NCI-H1436 (cell line): Measurements from ENCODE around the gene CEACAM1.
"Not testable (repeated sequence)": the region's sequence is repeated elsewhere in the genome, so short reads cannot be mapped to it uniquely, and the experiment has no call there.

ENCODE experiments used
- DNase-seq: peaks from one replicate; lab custom pipeline; 2025; lab: John Stamatoyannopoulos, UW

The CEACAM1 gene

DNA sequence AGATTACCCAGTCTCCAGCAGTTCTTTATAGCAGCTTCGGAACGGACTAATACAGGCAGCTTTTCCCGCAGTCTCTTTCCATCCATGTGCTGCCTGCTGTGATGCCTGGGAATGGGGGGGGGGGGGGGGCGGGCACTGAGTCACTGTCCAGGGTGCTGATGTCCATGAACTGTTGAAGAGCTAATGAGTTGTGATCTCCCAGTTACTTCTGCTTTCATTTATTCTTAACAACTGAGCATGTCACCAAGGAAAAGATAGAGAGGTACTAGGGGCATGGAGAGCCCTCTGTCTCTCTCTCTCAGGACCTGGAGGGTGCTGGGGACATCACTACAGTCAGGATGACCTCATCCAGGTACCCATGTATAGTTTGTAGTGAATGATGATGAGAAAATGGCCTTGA is 20.3 kb upstream of the CEACAM1 start:
- DNase-seq: no peak

DNA sequence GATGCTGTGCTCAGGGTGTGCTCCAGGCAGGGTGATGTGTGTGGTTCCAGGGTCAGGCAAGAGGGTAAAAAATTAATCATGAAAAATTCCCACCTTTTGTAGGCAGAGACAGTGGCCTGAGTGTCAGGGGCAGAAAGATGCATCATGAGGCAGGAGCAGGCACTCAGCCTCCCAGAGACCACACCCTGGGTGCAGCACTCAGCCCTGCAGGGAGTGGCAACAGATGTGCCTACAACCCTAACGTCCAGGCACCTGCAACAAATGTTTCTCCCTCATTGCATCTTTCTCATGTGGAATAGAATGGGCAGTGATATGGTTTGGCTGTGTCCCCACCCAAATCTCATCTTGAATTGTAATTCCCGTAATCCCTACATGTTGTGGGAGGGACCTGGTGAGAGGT is 19.6 kb upstream of the CEACAM1 start:
- no peak for DNase-seq

DNA sequence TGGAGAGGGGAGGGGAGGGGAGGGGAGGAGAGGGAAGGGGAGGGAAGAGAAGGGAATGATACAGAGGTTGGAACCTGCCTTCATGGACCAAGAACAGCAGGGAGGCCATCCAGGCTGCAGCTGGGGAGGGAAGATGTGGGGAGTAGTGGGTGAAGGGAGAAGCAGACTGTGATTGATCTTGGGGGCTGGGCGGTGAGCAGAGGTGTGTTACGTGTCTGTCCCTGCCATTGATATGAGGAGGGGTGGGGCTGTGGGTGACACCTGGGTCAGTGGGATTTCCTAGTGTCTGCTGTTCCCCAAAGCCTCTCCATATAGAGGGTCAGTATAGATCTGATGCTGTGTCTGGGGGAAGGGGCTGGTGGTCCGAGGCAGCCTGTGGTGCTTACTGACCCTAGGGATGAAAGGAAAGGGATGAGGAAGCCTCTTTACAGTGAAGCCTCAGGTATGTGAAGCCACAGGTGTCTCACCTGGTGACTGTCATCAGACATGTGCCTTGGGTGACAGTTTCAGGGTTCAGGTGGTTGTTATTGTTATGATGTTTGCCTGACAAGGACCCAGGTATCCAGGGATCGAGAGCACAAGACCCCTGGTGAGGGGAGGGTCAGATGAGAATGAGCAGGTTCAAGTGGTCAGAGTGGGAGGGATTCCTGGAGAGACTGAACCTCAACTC is 18.7 kb upstream of the CEACAM1 start:
- DNase-seq: no peak

DNA sequence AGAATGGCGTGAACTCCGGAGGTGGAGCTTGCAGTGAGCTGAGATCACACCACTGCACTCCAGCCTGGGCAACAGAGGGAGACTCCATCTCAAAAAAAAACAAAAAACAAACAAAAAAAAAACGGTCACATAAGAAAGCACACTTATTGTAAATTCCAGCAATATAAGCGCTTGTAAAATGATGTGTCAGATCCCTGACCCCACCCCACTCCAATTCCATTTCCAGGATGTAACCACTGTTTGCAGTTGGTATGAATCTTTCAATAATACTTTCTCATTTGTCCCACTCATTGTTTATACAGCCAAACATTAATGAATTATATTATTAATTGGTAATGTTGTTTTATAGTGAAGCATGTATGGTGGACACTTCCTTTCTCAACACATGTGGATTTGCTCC is 15.9 kb upstream of the CEACAM1 start:
- DNase-seq: no peak

DNA sequence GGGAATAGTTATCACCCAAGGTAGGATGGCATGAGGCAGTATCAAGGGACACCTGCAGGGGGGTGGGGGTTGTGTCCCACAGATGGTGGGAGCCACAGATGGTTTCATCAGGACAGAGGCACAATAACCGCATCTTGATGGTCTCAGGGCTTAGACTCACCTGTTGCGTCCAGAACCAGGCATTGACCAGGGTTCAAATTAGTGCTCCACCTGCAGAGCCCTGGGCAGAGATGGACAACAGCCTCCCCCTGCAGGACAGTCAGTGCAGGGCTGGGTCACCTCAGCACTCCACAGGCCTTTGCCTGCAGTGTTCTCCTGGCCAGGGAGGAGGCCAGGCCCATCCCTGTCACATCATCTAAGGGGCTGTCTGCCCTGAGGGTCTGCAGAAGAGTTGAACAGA is 14.5 kb upstream of the CEACAM1 start:
- no peak for DNase-seq

DNA sequence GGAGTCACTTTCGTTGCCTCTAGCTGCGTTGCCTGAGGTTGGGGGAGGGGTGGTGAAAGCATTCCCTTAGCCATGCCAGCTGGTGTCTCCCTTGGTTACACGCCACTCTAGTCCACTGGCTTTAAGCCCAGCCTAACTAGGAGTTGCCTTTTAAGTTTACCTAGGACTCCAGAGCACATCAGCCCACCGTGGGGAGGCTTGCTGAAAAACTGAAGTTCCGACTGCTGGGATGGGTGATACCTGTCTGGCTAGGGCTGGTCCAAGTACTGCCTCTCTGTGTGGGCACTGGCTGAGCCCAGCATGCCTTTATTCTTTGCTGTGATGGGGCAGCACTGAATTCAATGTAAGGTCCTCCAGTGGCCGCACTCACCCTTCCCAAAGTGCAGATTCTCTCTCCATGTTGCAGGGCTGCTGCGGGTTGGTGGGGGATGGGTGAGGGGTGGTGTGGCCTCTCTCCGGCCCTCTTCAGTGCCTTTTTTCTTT is 11.8 kb upstream of the CEACAM1 start:
- no peak for DNase-seq

DNA sequence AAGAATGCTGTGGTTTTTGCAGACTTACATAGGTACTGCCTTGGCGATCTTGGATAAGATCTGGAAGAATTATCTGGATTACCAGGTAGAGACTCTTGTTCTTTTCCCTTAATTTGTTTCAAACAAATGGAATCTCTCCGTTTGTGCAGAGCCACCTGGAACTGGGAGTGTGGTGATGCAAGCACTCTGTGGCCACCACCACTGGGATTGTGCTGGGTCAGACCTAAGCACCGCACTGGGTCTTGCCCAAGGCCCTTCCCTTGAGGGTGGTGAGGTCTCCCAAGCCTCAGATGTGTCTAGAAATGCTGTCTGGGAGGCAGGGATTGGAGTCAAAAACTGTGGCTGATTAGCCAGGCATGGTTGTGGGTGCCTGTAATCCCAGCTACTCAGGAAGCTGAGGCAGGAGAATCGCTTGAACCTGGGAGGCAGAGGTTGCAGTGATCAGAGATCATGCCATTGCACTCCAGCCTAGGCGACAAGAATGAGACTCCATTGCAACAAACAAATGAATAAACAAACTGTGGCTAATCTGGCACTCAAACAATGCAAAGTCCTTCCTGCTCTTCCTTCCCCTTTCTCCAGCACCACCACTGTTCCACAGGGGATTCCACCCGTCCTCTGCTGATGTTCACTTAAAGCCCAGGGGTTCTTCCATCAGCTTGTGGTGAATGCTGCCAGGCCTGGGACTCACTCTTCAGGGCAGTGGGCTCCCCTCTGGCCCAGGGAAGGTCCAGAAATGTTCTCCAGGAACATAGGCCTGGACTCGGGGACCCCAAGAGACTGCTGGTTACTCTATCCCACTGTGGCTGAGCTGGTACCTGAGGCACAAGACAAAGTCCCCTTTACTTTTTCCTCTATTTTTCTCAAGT is 10.8 kb upstream of the CEACAM1 start:
- DNase-seq: no peak

DNA sequence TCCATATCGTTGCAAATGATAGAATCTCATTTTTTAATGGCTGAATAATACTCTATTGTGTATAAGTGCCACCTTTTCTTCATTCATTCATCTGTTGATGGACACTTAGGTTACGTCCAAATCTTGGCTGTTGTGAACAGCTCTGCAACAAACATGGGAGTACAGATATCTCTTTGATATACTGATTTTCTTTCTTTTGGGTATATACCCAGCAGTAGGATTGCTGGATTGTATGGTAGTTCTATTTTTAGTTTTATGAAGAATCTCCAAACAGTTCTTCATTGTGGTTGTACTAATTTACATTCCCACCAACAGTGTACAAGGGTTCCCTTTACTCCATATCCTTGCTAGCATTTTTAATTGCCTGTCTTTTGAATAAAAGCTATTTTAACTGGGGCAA is 7.0 kb upstream of the CEACAM1 start:
- DNase-seq: not testable (repeated sequence)

DNA sequence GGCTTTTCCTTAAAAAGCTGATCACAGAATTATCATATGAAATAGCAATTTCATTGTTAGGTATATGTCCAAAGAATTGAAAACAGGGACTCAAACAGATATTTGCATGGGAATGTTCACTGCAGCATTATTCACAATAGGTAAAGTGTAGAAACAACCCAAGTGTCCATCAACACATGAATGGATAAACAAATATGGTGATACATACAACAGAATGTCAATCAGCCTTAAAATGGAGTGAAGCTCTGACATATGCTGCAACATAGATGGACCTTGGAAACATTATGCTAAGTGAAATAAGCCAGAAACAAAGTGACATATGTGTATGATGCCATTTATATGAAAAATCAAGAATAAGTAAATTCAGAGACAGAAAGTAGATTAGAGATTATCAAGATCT is 6.1 kb upstream of the CEACAM1 start:
- no peak for DNase-seq

DNA sequence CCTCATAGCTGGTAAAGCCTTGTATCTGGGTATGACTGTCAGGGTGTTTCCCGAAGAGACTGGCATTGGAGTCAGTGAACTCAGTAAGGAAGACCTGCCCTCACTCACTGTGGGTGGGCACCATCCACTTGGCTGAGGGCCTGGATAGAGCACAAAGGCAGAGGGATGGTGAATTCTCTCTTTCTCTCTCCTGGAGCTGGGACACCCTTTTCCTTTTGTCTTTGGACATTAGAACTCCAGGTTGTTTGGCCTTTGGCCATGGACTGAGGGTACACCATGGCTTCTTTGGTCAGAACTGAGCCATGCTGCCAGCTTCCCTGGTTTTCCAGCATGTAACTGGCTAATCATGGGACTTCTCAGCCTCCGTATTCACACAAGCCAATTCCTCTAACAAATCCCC is 4.6 kb upstream of the CEACAM1 start:
- no peak for DNase-seq

DNA sequence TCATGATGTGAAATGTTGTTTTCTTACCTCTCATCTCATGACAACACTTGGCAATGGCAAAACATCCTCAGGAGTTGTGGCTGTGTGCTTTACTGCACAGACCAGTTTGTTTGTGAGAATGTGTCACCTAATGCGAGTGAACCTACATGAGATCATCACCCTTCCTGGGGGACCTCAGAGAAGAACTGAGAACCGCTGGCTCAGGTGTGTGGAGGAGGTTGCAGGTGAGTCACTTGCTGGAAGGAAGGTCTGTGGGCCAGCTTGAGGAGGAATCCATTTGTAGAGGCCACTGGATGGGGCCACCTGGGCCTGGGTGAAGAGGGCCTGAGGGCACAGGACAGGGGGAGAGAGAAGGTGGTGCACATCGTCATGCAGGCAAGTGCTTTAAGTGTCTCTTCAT is 3.0 kb upstream of the CEACAM1 start:
- DNase-seq: no peak

DNA sequence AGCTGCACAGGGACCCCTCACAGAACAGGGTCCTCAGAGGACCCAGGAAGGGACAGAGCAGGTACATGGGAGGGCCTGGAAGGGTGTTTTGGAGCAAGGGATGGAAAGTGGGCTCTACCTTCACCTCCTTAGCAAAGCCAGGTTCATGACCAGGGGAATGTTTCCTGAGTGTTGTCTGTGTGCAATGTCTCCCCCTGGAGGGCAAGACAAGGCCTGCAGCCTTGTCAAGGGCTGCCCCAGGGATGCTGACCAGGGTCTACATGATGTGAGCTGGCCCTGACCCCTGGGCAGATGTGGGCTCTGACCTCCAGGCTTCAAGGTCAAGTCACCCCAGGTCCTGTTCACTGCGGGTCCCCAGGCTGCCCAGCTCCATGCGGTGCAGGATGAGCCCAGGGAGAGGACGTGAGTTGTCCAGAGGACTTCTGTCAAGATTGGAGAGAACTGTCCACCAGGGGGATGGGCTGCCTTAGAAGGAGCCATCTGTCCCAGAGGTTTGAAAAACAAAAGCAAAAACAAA is 1.0 kb upstream of the CEACAM1 start:
- peak; percentile 69 for DNase-seq

DNA sequence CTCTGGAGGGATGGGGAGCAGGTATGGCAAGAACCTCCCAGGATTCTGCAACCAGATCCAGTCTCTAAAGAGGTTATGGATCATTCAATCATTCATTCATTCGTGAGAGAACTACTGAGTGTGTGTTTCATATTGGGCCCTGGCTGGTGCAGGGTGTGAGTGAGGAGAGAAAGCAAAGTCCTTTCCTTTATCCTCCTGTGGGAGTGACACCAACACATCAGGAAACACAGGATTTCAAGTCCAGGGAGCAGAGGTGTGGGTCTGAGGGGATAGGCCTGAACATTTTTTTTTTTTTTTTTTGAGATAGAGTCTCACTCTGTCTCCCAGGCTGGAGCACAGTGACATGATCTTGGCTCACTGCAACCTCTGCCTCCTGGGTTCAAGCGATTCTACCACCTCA is 3.3 kb downstream of the CEACAM1 start:
- no peak for DNase-seq

DNA sequence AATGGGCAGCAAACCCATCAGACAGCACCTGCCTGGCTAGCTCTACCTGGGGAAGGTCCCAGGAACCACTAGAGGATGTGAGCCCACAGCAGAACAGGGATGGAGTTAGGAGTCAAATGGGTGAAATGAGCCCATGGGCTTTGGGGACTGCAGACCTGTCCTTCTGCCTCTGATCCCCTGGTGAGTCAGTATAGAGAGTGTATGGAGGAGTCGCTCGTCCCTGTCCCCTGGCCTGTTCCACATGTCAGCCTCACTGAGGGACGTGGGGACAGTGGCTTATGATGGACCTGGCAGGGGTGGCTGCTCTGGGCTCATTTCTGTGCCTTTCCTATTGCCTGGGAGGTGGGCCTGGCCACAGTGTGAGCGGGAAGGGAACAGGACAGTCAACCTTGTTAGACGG is 4.0 kb downstream of the CEACAM1 start:
- DNase-seq: no peak

DNA sequence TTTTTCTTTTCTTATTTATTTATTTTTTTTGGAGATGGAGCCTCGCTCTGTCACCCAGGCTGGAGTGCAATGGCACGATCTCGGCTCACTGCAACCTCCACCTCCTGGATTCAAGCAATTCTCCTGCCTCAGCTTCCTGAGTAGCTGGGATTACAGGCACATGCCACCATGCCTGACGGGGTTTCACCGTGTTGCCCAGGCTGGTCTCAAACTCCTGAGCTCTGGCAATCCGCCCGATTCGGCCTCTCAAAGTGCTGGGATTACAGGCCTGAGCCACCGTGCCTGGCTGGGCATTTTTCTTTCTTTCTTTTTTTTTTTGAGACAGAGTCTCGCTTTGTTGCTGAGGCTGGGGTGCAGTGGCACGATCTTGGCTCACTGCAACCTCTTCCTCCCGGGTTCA is 6.0 kb downstream of the CEACAM1 start:
- not testable (repeated sequence) for DNase-seq

DNA sequence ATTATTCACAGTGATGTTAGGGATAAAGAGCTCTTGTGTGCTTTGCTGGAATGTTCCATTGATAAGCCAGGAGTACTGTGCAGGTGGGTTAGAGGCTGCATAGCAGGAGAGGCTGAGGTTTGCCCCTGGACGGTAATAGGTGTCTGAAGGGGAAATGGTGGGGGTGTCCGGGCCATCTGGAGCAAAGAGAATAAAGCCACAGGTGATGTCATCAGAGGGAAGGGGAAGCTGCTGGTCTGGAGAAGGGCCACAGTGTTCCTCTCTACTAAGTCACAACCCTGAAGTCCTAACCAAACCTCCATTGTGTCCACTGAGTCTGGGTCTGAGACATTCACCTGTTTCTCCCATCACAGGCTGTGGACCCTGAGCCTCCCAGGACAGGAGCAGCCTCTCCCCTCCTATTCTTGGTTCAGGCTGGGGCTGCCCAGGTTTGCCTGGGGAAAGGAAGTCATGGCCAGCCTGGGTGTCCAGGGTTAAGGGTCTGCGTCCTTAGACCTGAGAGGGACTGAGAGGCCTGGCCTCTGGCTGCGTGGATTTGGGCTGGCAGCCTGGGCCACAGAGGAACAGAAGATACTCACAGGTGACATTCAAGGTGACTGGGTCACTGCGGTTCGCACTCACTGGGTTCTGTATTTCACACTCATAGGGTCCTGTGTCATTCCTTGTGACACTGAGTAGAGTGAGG is 6.8 kb downstream of the CEACAM1 start:
- DNase-seq: no peak

DNA sequence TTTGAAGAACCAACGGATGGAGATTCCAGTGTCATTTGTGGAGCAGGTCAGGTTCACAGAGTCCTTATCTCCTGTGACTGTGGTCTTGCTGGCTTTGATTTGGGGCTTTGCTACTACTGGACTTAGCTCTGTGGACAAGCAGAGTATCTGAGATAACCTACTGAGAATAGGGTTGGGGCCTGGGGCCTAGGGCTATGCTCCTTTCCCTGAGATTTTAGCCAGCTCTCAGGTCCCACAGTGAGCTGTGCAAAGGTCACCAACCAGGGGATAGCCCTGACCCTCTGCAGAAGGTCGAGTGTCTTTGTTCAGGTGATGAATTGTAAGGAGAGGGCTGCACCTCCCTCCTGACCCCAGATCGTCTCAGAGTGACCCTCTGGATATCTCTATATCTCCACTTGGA is 9.2 kb downstream of the CEACAM1 start:
- no peak for DNase-seq

DNA sequence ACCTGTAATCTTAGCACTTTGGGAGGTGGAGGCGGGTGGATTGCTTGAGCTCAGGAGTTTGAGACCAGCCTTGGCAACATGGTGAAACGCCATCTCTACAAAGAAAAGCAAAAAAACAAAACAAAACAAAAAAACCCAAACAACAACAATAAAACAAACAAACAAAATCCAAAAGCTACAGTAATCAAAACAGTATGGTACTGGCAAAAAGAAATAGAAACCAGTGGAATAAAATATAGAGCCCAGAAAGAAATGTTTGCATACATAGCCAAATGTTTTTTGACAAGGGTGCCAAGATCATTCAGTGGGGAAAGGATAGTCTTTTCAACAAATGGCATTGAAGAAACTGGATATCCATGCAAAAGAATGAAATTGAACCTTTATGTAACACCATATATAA is 11.5 kb downstream of the CEACAM1 start:
- DNase-seq: no peak

DNA sequence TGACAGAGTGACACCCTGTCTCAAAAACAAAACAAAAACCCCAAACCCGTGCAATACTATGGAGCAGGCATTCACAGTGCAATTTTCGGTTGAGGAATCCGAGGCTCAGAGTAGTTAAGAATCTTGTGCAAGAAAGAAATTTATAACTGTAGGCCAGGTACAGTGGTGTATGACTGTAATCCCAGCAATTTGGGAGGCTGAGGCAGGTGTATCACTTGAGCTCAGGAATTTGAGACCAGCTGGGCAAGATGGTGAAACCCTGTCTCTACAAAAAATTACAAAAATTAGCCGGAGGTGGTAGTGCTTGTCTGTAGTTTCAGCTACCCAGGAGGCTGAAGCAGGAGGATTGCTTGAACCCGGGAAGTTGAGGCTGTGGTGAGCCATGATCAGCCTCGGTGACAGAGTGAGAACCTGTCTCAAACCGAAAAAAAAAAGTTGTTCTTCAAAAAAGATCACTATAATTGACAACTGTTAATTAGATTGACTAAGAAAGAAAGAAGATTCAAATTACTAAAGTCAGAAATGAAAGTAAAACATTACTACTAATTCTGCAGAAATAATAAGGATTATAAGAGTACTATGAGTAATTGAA is 12.9 kb downstream of the CEACAM1 start:
- no peak for DNase-seq

DNA sequence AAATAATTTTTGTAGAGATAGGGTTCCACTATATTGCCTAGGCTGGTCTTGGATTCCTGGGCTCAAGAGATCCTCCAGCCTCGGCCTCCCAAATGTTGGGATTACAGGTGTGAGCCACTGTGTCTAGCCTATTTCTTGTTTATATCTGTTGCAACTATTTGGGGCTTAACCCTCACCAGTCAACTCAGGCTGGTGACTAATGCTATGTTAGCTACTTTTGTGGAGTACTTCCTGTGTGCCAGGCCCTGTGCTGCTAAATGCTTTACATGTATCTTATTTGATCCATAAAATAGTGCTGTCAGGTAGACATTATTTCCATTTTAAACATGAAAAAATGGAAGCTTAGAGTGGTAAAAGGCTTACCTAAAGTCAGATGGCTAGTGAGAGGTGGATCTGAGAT is 13.8 kb downstream of the CEACAM1 start:
- DNase-seq: no peak

DNA sequence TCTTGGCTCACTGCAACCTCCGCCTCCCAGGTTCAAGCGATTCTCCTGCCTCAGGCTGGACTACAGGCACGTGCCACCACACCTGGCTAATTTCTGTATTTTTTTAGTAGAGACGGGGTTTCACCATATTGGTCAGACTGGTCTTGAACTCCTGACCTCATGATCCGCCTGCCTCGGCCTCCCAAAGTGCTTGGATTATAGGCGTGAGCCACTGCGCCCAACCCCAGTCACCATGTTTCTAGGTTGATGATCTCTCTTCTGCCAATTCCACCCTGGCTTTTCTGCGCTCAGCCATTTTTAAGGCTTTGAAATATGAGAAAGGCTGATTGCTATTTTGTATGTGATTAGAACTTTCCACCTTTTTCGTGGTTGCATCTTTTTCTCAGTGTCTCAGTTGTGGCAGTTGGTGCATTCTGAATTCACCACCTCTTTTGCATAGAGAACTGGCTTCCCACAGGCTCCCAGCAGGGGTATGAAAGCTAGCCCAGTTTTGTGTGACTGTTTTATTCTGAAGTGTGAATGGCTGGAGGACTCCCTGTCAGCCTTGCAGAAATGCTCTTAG is 15.5 kb downstream of the CEACAM1 start:
- no peak for DNase-seq

DNA sequence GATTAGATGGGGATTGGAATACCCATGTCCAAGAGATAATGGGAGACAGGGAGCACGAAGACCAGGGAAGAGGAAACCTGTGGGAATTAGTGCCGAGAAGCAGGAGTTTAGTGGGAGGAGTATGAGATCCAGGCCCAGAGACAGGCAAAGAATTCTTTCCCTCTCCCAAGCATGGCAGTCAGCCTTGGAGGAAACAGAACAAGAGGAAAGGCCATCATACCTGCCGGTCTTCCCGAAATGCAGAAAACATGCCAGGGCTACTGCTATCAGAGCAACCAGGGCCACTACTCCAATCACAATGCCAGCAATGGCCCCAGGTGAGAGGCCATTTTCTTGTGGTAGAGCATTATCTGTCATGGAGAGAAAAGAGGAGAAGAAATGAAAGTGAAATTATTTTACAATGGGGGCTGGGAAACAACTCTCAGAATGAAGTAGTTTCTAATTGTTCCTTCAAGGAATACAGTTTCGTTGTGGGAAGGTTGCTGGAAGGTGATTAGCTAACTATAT is 16.1 kb downstream of the CEACAM1 start:
- DNase-seq: no peak
